Stimulated activated naive CD8-positive, alpha-beta T cell treated with anti-CD3 and anti-CD28 coated beads, Interleukin-15, Interleukin-2, amounts not matched to agents 100 ng/mL and 50 ng/mL, for 24 hours (primary cell): ENCODE results near the gene PRX.
A peak's percentile ranks its signal among the peaks of the same experiment; 100 is the strongest.

Experiments used
- H3K27ac Mint-ChIP-seq: one replicate; pipeline ENCODE4 v1.8.0; 2021; ENCODE audit warnings: mild to moderate bottlenecking, mixed read lengths
- H3K27me3 Mint-ChIP-seq: one replicate; pipeline ENCODE4 v1.8.0; 2021; ENCODE audit warnings: mixed read lengths
- H3K36me3 Mint-ChIP-seq: one replicate; pipeline ENCODE4 v1.8.0; 2021; ENCODE audit warnings: low read depth, mixed read lengths
- H3K4me1 Mint-ChIP-seq: one replicate; pipeline ENCODE4 v1.8.0; 2021; ENCODE audit warnings: low read depth, mixed read lengths
- H3K4me3 Mint-ChIP-seq: one replicate; pipeline ENCODE4 v1.8.0; 2021; ENCODE audit warnings: mild to moderate bottlenecking, mixed read lengths
- H3K9me3 Mint-ChIP-seq: one replicate; pipeline ENCODE4 v1.8.0; 2021; ENCODE audit warnings: mixed read lengths

PRX gene

DNA sequence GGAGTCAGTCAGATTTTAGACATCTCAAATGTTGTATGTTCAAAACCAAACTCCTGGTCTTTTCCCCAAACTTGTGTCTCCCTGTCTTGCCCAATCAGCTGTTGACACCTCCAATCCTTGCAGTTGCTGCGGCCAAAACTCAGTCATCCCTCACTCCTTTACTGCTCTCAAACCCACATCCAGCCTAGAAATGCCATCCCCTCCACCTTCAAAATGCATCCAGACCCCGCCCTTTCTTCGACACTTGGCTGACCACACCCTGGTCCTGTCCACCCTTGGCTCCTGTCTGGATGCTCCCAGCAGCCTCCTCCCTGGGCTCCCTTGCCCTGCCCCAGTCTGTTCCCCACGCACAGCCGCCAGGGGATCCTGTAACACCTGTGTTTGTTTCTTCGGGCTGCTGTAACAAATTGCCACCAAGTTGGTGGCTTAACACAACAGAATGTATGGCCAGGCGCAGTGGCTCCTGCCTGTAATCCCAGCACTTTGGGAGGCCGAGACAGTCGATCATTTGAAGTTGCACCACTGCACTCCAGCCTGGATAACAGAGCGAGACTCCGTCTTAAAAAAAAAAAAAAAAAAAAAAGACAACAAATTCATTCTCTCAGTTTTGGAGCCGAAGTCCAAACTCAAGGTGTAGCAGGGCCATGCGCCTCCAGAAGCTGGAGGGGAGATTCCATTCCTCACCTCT, 53.0 kb downstream of the PRX start:
- Mint-ChIP-seq H3K9me3 (no peaks in the 10 kb centered on the region), H3K27ac (no peak overlapping the region), H3K4me1 (peaks cover 27% of the 10 kb centered on the region), H3K4me3 (no peak overlapping the region), H3K27me3 (no peaks in the 10 kb centered on the region), H3K36me3 (peaks cover 5% of the 10 kb centered on the region)

DNA sequence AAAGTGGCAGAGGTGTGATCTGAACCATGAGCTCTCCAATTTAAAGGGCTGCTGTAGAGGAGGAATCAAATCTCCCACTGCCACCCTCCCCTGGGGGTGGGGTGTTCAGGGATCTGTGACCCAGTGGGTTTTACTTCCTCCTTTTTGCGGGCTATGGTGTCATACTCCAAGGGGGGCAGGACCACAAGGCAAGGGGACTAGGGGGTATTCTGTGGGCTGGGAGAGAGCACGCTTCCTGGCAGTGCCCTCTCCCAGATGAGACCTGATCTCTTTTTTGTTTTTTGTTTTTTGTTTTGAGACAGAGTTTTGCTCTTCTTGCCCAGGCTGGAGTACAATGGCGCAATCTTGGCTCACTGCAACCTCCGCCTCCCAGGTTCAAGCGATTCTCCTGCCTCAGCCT, 54.4 kb downstream of the PRX start:
- no peak overlapping the region for H3K4me3 Mint-ChIP-seq
- no peak overlapping the region for H3K27ac Mint-ChIP-seq
- H3K4me1 Mint-ChIP-seq = peaks cover 21% of the 10 kb centered on the region
- H3K27me3 Mint-ChIP-seq = no peaks in the 10 kb centered on the region
- H3K36me3 Mint-ChIP-seq = peaks cover 5% of the 10 kb centered on the region
- no peaks in the 10 kb centered on the region for H3K9me3 Mint-ChIP-seq

DNA sequence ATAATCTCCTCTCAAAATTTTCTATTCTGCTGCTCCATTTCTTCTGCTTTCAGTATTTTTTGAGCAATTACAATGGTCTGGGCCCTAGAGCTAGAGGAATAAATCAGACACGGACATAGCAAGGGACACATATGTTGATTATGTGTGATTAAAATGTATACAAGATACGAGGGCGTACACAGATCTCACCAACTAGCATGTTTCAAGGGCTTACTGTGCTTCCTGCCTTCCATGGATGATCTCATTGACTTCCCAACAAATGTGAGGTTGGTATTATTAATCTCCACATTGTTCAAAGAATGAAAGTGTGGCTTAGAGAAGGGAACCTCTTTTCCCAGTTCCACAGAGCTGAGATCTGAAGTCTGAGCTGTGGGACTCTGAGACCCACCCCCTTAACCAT, 55.5 kb downstream of the PRX start:
- Mint-ChIP-seq H3K4me3 (no peak overlapping the region), H3K4me1 (peaks cover 16% of the 10 kb centered on the region)

DNA sequence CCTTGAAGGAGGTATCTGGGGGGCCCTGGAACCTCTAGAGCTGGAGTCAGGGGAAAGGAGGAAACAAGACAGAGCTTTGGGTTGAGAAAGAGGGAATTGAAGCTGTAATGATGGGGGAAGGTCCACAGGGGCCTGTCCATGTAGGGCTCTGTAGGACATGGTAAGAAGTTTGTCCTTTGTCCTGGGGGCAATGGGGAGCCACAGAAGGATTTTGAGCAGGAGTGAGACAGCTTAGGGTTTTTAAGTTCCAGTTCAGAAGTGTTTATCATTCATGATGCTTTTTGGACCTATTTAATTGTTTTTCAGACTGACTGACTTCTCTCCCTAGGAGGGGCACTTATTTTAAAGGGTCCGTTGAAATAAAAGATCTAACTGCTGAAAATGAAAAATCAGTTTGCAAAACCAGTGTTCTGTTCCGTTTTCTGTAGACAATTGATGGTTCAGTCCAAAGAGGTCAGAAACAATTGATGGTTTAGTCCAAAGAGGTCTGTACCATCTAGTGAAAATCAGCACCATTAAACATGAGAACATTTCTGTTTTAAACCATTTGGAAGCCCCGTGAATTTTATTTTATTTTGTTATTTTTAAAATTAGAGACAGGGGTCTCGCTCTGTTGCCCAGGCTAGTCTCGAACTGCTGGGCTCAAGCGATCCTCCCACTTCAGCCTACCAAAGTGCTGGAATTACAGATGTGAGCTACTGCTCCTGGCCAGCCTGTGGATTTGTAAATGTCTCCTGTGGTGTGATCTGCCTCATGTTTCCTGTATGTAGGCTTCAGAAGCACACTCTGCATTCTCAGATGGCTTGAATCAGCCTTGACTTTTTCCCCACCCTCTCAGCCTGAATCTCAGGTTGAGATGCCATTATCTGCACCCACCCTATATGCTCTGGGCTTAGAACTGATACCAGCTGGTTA, 56.2 kb downstream of the PRX start:
- H3K4me3 Mint-ChIP-seq = no peak overlapping the region
- H3K27ac Mint-ChIP-seq = no peak overlapping the region
- H3K9me3 Mint-ChIP-seq = no peaks in the 10 kb centered on the region
- peaks cover 11% of the 10 kb centered on the region for H3K4me1 Mint-ChIP-seq
- peaks cover 5% of the 10 kb centered on the region for H3K36me3 Mint-ChIP-seq
- H3K27me3 Mint-ChIP-seq = no peaks in the 10 kb centered on the region

More for the DNA sequence above, 55.5 kb downstream of the PRX start:
- Mint-ChIP-seq H3K27me3 (no peaks in the 10 kb centered on the region), H3K27ac (no peak overlapping the region), H3K36me3 (peaks cover 5% of the 10 kb centered on the region), H3K9me3 (no peaks in the 10 kb centered on the region)

DNA sequence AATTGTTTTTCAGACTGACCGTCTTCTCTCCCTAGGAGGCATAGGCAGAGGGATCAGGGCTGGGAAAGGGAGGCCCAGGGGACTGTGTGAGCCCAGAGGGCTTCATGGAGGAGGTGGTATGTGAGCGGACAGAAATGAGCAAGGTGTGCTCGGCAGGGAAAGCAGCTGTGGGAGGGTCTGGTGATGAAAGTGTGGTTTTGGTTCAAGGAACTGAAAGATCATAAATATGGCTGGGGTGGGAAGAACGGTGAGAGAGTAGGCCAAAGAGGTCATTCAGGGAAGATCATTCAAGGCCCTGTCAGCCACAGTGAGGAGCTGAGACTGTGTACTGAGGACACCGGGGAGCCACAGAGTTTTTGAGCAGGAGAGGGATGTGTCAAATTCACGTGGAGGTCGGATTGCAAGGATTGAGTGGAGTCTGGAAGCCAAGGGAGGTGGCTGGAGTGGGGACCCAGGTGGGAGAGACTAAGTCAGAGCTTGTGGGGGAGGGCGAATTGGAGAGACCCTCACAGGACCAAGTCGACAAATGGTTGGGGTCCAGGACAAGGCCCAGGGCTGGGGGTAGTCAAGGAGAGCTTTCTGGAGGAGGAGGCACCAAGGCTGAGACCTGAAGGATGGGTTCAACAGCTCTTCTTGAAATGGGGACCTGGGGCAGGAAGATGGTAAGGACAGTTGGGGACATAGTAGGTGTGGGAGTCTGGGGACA, 57.0 kb downstream of the PRX start:
- H3K36me3 Mint-ChIP-seq = peaks cover 5% of the 10 kb centered on the region
- no peak overlapping the region for H3K4me3 Mint-ChIP-seq
- no peaks in the 10 kb centered on the region for H3K9me3 Mint-ChIP-seq
- H3K4me1 Mint-ChIP-seq = peaks cover 11% of the 10 kb centered on the region
- no peaks in the 10 kb centered on the region for H3K27me3 Mint-ChIP-seq
- H3K27ac Mint-ChIP-seq = no peak overlapping the region

DNA sequence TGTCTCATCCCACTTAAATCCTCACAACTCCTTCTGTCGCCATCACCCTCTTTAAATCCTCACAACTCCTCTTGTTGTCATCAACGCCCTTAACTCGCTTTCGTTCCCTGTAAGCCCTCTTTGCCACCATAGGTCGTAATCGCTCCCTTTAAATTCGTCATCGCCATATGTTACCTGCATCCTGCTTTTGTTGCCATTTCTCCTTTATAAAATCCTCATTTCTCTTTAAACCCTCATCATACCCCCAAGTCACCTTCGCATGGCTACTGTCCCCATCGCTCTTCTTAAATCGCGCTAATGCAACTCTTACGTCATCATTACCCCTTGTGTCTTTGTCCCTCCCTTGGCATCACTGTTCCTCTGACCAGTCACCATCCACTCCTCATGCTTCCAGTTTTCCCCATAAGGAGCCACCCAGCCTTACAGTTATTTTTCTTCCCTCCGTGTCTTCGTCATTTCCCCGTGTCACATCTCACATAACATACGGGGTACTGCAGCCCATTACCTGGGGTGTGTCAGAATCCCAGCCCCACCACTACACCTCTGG, 64.1 kb downstream of the PRX start:
- H3K4me3 Mint-ChIP-seq = peak overlapping the region; percentile 94
- peaks cover 6% of the 10 kb centered on the region for H3K36me3 Mint-ChIP-seq
- H3K27ac Mint-ChIP-seq = peak overlapping the region; percentile 87

DNA sequence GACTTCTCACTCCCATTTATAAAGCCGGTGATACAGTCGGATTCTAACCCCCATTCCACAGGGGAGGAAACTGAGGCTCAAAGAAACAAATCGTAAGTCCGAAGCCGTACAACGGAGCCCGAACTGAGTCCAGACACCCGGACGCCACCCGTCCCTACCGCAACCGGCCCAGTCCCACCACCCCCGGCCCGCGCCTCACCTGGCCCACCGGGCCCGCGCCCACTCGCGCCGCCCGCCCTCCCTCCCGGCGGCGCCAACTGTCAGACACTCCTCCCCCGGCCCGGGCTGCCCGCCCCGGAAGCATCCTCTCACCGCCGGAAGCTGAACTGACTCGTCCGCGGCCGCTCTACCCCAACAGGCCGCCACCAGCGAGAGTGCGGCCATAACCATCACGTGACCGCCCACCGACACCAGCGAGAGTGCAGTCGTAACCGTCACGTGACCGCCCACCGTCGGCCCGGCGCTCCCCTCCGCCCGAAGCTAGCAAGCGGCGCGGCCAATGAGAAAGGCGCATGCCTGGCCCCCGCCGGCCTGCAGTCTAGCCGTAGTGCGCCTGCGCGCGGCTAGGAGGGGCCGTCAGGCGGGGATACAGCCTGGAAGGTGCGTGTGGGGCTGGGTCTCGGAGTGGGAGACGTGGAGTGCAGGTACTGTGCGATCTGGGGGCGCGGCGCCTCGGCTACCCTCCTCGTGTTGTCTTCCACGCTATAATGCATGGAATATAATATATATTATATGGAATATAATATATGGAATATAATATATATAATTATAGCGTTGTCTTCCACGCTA, 64.9 kb downstream of the PRX start, which contains the start of the genes C19orf47 and PLD3:
Gene C19orf47, minus strand, starts transcription at position 273 of the 789 bp plus-strand sequence. CDS start 6,540 bp downstream, outside the sequence.
Gene PLD3, plus strand, starts transcription at position 571 of the 789 bp plus-strand sequence. CDS start 17,789 bp downstream, outside the sequence.
- Mint-ChIP-seq H3K4me3 (peak within 1 kb of the TSS; percentile 94), H3K27me3 (no peaks in the 10 kb centered on the region), H3K36me3 (peaks cover 6% of the 10 kb centered on the region), H3K4me1 (peaks cover 28% of the 10 kb centered on the region), H3K9me3 (no peaks in the 10 kb centered on the region), H3K27ac (peak within 1 kb of the TSS; percentile 92)

More for the DNA sequence above, 64.1 kb downstream of the PRX start:
- H3K27me3 Mint-ChIP-seq = no peaks in the 10 kb centered on the region
- no peaks in the 10 kb centered on the region for H3K9me3 Mint-ChIP-seq
- peaks cover 28% of the 10 kb centered on the region for H3K4me1 Mint-ChIP-seq

DNA sequence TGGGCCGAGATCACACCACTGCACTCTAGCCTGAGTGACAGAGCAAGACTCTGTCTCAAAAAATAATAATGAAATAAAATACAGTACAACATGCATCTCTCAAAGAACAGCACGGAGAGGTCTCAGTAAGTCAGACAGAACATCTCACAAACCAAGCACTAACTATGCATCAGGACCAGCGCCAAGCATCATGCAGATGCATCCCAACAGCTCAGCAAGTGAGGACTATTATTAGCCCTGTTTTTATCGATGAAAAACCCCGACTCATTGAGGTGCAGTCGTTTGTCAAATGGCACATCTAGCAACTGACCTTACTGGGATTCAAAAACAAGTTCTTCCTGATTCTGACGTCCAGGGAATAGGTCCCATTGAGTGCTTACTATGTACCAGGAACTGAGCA, 68.8 kb downstream of the PRX start:
- peaks cover 15% of the 10 kb centered on the region for H3K36me3 Mint-ChIP-seq
- no peak overlapping the region for H3K4me3 Mint-ChIP-seq
- no peak overlapping the region for H3K27ac Mint-ChIP-seq
- peaks cover 21% of the 10 kb centered on the region for H3K4me1 Mint-ChIP-seq
- no peaks in the 10 kb centered on the region for H3K9me3 Mint-ChIP-seq
- no peaks in the 10 kb centered on the region for H3K27me3 Mint-ChIP-seq
